GM18499 (cell line): ENCODE measurements around the gene SERPINA3.

Experiments used
- ATAC-seq: cut with Tn5 transposase; IDR thresholded peaks from one replicate; pipeline ENCODE4 v1.9.1; 2021; ENCODE audit warnings: moderate number of reproducible peaks; ENCODE audit not compliant: insufficient read depth, unreplicated experiment

SERPINA3 gene

GRCh38 chr14:94611179-94611578 is 1.0 kb upstream of the SERPINA3 start:
- ATAC-seq = no peak

- no peak for ATAC-seq
These were observed 676 bp downstream of the SERPINA3 start for GRCh38 chr14:94612580-94613554.

GRCh38 chr14:94613720-94614644 is 1.8 kb downstream of the SERPINA3 start:
- no peak for ATAC-seq

GRCh38 chr14:94614802-94615201 is 2.6 kb downstream of the SERPINA3 start:
- ATAC-seq = no peak

GRCh38 chr14:94615254-94615653 is 3.1 kb downstream of the SERPINA3 start:
- no peak for ATAC-seq

- ATAC-seq = no peak
These were observed 3.8 kb downstream of the SERPINA3 start for GRCh38 chr14:94615823-94616570.

- ATAC-seq = no peak
These were observed 5.3 kb downstream of the SERPINA3 start for GRCh38 chr14:94617366-94617941.

- ATAC-seq = no peak
These were observed 6.0 kb downstream of the SERPINA3 start for GRCh38 chr14:94617988-94618822.

GRCh38 chr14:94619297-94619696 is 7.1 kb downstream of the SERPINA3 start:
- ATAC-seq = no peak

GRCh38 chr14:94620597-94620996 is 8.4 kb downstream of the SERPINA3 start:
- ATAC-seq = no peak

GRCh38 chr14:94621358-94622134 is 9.4 kb downstream of the SERPINA3 start:
- no peak for ATAC-seq

GRCh38 chr14:94622653-94623421 is 10.6 kb downstream of the SERPINA3 start:
- no peak for ATAC-seq

GRCh38 chr14:94623422-94623809 is 11.2 kb downstream of the SERPINA3 start:
- ATAC-seq = no peak

- no peak for ATAC-seq
These were observed 11.8 kb downstream of the SERPINA3 start for GRCh38 chr14:94623856-94624499.

- ATAC-seq = no peak
These were observed 12.6 kb downstream of the SERPINA3 start for GRCh38 chr14:94624537-94625352.

GRCh38 chr14:94625353-94625635 is 13.1 kb downstream of the SERPINA3 start:
- ATAC-seq = no peak
